KMS-11 (cell line): ENCODE data around the gene FAM174C.

Experiments used
- H2AFZ ChIP-seq: fragments of 200-600 bp; sonication (generic); 2 replicates; pipeline ENCODE4 v1.6.1; 2016; ENCODE audit warnings: antibody characterized with exemption, mixed run types, low read depth
- H3K27ac ChIP-seq: fragments of 200-600 bp; sonication (generic); 2 replicates; pipeline ENCODE4 v1.6.1; 2016; ENCODE audit warnings: mild to moderate bottlenecking, mixed run types
- H3K27me3 ChIP-seq: fragments of 200-600 bp; sonication (generic); 2 replicates; pipeline ENCODE4 v1.6.1; 2017; ENCODE audit warnings: mild to moderate bottlenecking, low read depth, mixed run types, moderate library complexity; ENCODE audit not compliant: insufficient read depth
- H3K36me3 ChIP-seq: fragments of 200-600 bp; sonication (generic); 2 replicates; pipeline ENCODE4 v1.6.1; 2017; ENCODE audit warnings: mild to moderate bottlenecking, mixed run types; ENCODE audit not compliant: insufficient read depth
- H3K4me1 ChIP-seq: fragments of 200-600 bp; sonication (generic); 2 replicates; pipeline ENCODE4 v1.6.1; 2016; ENCODE audit warnings: mild to moderate bottlenecking, low read depth, mixed run types; ENCODE audit not compliant: poor library complexity, severe bottlenecking
- H3K4me2 ChIP-seq: fragments of 200-600 bp; sonication (generic); 2 replicates; pipeline ENCODE4 v1.7.0; 2016; ENCODE audit warnings: mild to moderate bottlenecking, mixed run types
- H3K4me3 ChIP-seq: fragments of 200-600 bp; sonication (generic); IDR thresholded peaks from 2 replicates; pipeline ENCODE4 v1.6.1; 2017; ENCODE audit warnings: low read depth, low read length, mixed read lengths; ENCODE audit not compliant: insufficient read depth
- H3K79me2 ChIP-seq: fragments of 200-600 bp; sonication (generic); 2 replicates; pipeline ENCODE4 v1.6.1; 2016; ENCODE audit warnings: low read depth, mixed run types; ENCODE audit not compliant: insufficient read depth
- H3K9ac ChIP-seq: fragments of 200-600 bp; sonication (generic); 2 replicates; pipeline ENCODE4 v1.6.1; 2016; ENCODE audit warnings: mild to moderate bottlenecking, mixed run types
- H4K20me1 ChIP-seq: fragments of 200-600 bp; sonication (generic); 2 replicates; pipeline ENCODE4 v1.6.1; 2016; ENCODE audit warnings: mild to moderate bottlenecking, mixed run types; ENCODE audit not compliant: insufficient read depth
- TF ChIP-seq, protein P1 (sequence below): fragments of 200-600 bp; sonication (generic); conservative IDR thresholded peaks from 2 replicates; pipeline ENCODE4 v1.6.1; 2017; ENCODE audit warnings: low read depth, mild to moderate bottlenecking, antibody characterized with exemption, low read length, moderate library complexity, mixed read lengths

FAM174C gene

DNA sequence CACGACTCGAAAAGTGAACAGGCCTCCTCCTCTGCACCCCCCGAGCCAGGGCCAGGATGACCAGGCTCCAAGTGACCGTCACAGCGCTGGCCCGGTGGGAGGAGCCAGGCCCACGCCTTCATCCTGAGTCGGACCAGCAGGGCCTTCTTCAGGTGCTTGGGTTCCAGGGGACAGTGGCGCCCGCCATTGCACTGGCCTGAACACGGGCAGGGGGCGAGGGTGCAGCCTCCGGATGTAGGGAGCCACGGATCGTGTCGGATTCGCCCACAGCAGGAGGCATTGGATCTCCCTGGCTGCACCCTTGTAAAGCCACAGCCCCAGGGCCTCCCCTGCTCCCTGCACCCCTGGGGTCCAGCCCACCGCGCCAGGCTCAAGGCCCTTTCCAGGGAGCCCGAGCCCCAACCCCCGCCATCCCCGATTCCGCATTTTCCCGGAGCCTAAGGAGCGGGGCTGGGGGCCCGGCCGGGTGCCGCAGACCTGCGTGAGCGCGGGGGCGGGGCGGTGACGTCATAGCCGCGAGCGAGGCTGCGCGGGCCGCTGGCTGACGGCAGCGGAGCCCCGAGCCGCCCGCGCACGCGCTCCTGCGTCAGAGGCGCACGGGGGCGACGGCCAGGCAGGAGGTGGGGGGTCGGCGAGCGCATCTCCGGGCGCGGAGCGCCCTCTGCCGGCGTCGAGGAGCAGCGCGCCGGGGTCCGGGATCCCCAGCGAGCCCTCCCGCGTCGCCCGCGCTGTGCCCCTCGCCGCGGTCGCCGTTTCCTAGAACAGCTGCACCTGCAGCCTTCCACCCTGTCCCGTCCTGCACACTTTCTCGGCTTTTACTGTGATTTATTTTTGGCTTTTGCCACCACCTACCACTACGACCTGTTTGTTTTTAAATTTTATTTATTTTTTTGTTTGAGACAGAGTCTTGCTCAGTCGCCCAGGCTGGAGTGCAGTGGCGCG, 35.3 kb upstream of the FAM174C start:
- Histone ChIP-seq H3K4me1 (peaks cover 31% of the 10 kb centered on the region), H3K9ac (no peak overlapping the region), H2AFZ (peak overlapping the region; percentile 61), H3K36me3 (no peaks in the 10 kb centered on the region), H4K20me1 (no peaks in the 10 kb centered on the region), H3K79me2 (peaks cover 9% of the 10 kb centered on the region; the same call in 1 of the 2 replicates), H3K4me2 (peak overlapping the region; percentile 85), H3K27ac (no peak overlapping the region), H3K4me3 (no peak overlapping the region), H3K27me3 (peaks cover 21% of the 10 kb centered on the region)
- TF ChIP-seq, protein P1, sequence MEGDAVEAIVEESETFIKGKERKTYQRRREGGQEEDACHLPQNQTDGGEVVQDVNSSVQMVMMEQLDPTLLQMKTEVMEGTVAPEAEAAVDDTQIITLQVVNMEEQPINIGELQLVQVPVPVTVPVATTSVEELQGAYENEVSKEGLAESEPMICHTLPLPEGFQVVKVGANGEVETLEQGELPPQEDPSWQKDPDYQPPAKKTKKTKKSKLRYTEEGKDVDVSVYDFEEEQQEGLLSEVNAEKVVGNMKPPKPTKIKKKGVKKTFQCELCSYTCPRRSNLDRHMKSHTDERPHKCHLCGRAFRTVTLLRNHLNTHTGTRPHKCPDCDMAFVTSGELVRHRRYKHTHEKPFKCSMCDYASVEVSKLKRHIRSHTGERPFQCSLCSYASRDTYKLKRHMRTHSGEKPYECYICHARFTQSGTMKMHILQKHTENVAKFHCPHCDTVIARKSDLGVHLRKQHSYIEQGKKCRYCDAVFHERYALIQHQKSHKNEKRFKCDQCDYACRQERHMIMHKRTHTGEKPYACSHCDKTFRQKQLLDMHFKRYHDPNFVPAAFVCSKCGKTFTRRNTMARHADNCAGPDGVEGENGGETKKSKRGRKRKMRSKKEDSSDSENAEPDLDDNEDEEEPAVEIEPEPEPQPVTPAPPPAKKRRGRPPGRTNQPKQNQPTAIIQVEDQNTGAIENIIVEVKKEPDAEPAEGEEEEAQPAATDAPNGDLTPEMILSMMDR: no peak; the same call in 1 of the 2 replicates

DNA sequence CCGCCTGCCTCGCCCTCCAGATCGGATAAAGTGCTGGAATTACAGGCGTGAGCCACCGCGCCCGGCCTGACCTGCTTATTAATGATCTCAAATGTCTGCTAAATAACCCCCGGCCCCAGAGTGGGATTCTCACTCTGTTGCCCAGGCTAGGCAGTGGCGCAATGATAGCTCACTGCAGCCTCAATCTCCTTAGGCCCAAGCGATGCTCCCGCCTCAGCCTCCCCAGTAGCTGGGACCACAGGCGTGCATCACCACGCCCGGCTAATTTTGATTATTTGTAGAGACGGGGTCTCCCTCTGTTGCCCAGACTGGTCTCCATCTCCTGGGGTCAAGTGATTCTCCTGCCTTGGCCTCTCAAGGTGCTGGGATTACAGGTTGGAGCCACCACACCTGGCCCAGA, 34.4 kb upstream of the FAM174C start:
- Histone ChIP-seq H3K9ac (peak overlapping the region; percentile 65; the same call in 1 of the 2 replicates), H3K79me2 (peaks cover 9% of the 10 kb centered on the region; the same call in 1 of the 2 replicates), H4K20me1 (no peaks in the 10 kb centered on the region), H3K4me2 (peak overlapping the region; percentile 85), H2AFZ (peak overlapping the region; percentile 61), H3K4me3 (no peak overlapping the region), H3K27me3 (peaks cover 19% of the 10 kb centered on the region), H3K36me3 (no peaks in the 10 kb centered on the region), H3K4me1 (peaks cover 33% of the 10 kb centered on the region), H3K27ac (no peak overlapping the region)
- TF ChIP-seq, protein P1: no peak

DNA sequence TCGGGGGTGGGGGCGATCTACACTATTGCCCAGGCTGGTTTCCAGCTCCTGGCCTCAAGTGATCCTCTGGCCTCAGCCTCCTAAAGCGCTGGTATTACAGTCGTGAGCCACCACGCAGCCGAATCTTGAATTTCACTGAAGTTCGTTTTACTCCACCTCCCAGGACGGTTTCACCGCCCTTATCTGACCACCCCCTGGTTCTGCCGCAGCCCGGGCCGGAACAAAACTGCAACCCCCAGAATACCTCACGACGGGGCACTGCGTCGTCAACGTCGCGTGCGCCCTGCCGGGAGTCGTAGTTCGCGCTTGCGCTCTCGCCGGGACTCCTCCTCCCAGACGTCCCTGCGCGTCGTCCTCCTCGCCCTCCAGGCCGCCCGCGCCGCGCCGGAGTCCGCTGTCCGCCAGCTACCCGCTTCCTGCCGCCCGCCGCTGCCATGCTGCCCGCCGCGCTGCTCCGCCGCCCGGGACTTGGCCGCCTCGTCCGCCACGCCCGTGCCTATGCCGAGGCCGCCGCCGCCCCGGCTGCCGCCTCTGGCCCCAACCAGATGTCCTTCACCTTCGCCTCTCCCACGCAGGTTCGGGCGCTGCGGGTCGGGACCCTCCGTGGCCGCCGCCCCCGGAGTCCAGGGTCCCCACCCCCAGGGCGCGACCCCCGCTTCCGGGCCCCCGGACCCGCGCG, 33.8 kb upstream of the FAM174C start, which contains the start of gene ATP5F1D:
Gene ATP5F1D (plus strand): TSS at position 335 of the 679 bp plus-strand sequence. CDS start 100 bp downstream, at position 435.
- peak within 1 kb of the TSS; percentile 65 for H3K9ac ChIP-seq
- H3K4me3 ChIP-seq: no peak within 1 kb of the TSS
- no peaks in the 10 kb centered on the region for H3K36me3 ChIP-seq
- peak within 1 kb of the TSS; percentile 61 for H2AFZ ChIP-seq
- H3K79me2 ChIP-seq: peaks cover 9% of the 10 kb centered on the region; the same call in 1 of the 2 replicates
- peak within 1 kb of the TSS; percentile 85 for H3K4me2 ChIP-seq
- H4K20me1 ChIP-seq: no peaks in the 10 kb centered on the region
- peaks cover 33% of the 10 kb centered on the region for H3K4me1 ChIP-seq
- peaks cover 15% of the 10 kb centered on the region for H3K27me3 ChIP-seq
- peak within 1 kb of the TSS; percentile 36; the same call in 1 of the 2 replicates for H3K27ac ChIP-seq
- TF ChIP-seq, protein P1: no peak
